GM12878 (cell line): ENCODE results near the gene UBE2E1. TPM values are rescaled to one million over a fixed set of nuclear protein-coding genes. Genes with fewer than 3 reads are reported as not detected.
A peak's percentile ranks its signal among the peaks of the same experiment; 100 is the strongest.

ENCODE experiments used
- ATAC-seq: fragments of 200-7000 bp; cut with Tn5 transposase; 3 replicates; pipeline ENCODE4 v1.9.1; 2020; ENCODE audit warnings: mild to moderate bottlenecking, moderate library complexity
- BruUV-seq: library from RNA; stranded (reverse); fragments of 400-500 nt; replicated peaks from 2 replicates; lab custom pipeline; 2021; lab: Mats Ljungman, UMichigan
- CTCF ChIA-PET: fragments of 300-600 bp; sonication (Branson Sonifier 250); formaldehyde crosslinking; extraction: SDS; loops from one replicate; lab custom pipeline; 2021; ENCODE audit warnings: inconsistent platforms; lab: Yijun Ruan, JAX
- POLR2A ChIA-PET: fragments of 350-600 bp; formaldehyde crosslinking; extraction: SDS; loops from one replicate; lab custom pipeline; 2021; ENCODE audit warnings: inconsistent platforms; lab: Charles Lee
- RAD21 ChIA-PET: fragments of 300-600 bp; sonication (Branson Sonifier 250); formaldehyde crosslinking; loops from one replicate; lab custom pipeline; 2023; ENCODE audit warnings: antibody characterized with exemption; ENCODE audit not compliant: unreplicated experiment; lab: Charles Lee
- SMC1A ChIA-PET: fragments of 300-600 bp; sonication (Branson Sonifier 250); formaldehyde crosslinking; loops from one replicate; lab custom pipeline; 2023; ENCODE audit not compliant: unreplicated experiment, uncharacterized antibody; lab: Charles Lee
- DNase-seq: peaks from one replicate; pipeline ENCODE4 v3.0.0-alpha.2; 2011; ENCODE audit warnings: low read depth, low spot score
- FAIRE-seq: peaks from 3 replicates; lab custom pipeline; 2011; peaks lifted over from hg19 to GRCh38; lab: Jason Lieb, UNC
- H2AFZ ChIP-seq: 2 replicates; pipeline ENCODE4 v1.6.0; 2011; ENCODE audit warnings: low read depth, low read length, control low read depth; ENCODE audit not compliant: control insufficient read depth
- H3K27ac ChIP-seq: 2 replicates; pipeline ENCODE4 v1.5.1; 2011; ENCODE audit warnings: control low read depth; ENCODE audit not compliant: control insufficient read depth, insufficient read depth
- H3K27me3 ChIP-seq, 2 experiments: replicated peaks in 1 of 2; 2 replicates each; pipeline versions ENCODE4 v1.6.0 to v1.6.1; 2011; ENCODE audit warnings: low read length in 1 of 2; ENCODE audit not compliant: control insufficient read depth in 2 of 2, insufficient read depth in 2 of 2
- H3K36me3 ChIP-seq, 2 experiments: 2 replicates each; pipeline ENCODE4 v1.5.1; 2011; ENCODE audit warnings: low read length in 1 of 2; ENCODE audit not compliant: control insufficient read depth in 2 of 2, insufficient read depth in 2 of 2
- H3K4me1 ChIP-seq: 2 replicates; pipeline ENCODE4 v1.6.1; 2011; ENCODE audit warnings: mild to moderate bottlenecking, low read length, moderate library complexity, mixed read lengths; ENCODE audit not compliant: control insufficient read depth, insufficient read depth
- H3K4me2 ChIP-seq: 2 replicates; pipeline ENCODE4 v1.6.0; 2011; ENCODE audit warnings: control low read depth; ENCODE audit not compliant: control insufficient read depth, insufficient read depth
- H3K4me3 ChIP-seq: fragments of 200-600 bp; sonication (generic); 2 replicates; pipeline ENCODE4 v1.5.1; 2016
- H3K79me2 ChIP-seq: 2 replicates; pipeline ENCODE4 v1.6.0; 2011; ENCODE audit warnings: low read length; ENCODE audit not compliant: control insufficient read depth, insufficient read depth
- H3K9ac ChIP-seq: 2 replicates; pipeline ENCODE4 v1.8.0; 2011; ENCODE audit warnings: low read length, control low read depth, mixed read lengths; ENCODE audit not compliant: control insufficient read depth, insufficient read depth
- H3K9me3 ChIP-seq: replicated peaks from 3 replicates; pipeline ENCODE4 v1.5.1; 2011; ENCODE audit warnings: mild to moderate bottlenecking, low read length; ENCODE audit not compliant: control insufficient read depth, insufficient read depth
- H4K20me1 ChIP-seq: 2 replicates; pipeline ENCODE4 v1.6.0; 2011; ENCODE audit not compliant: control insufficient read depth, insufficient read depth
- ATF7 ChIP-seq: fragments of 450-650 bp; IDR thresholded peaks from 2 replicates; pipeline ENCODE4 v1.6.1; 2016; ENCODE audit warnings: low read depth, mild to moderate bottlenecking
- DPF2 ChIP-seq: fragments of 450-650 bp; IDR thresholded peaks from 2 replicates; pipeline ENCODE4 v1.6.1; 2017; ENCODE audit warnings: mild to moderate bottlenecking
- EP300 ChIP-seq, 2 experiments: fragments of 150-350 bp in 1 of 2; IDR thresholded peaks; 2 replicates each; pipeline ENCODE4 v1.6.1; 2011 to 2012; ENCODE audit warnings: low read depth in 2 of 2, low read length in 2 of 2, borderline replicate concordance in 1 of 2, improper control_type of control experiment in 1 of 2, inconsistent platforms in 1 of 2; ENCODE audit not compliant: control insufficient read depth in 1 of 2
- KAT2A ChIP-seq: conservative IDR thresholded peaks from 2 replicates; pipeline ENCODE4 v1.6.1; 2011; ENCODE audit warnings: low read depth, low read length; ENCODE audit not compliant: control insufficient read depth
- KLF5 ChIP-seq: fragments of 450-650 bp; IDR thresholded peaks from 2 replicates; pipeline ENCODE4 v1.6.1; 2014; ENCODE audit warnings: mild to moderate bottlenecking; ENCODE audit not compliant: partially characterized antibody
- MEF2A ChIP-seq: IDR thresholded peaks from 2 replicates; pipeline ENCODE4 v1.6.1; 2011; ENCODE audit warnings: low read depth, mild to moderate bottlenecking, low read length, moderate library complexity; ENCODE audit not compliant: insufficient read depth
- NFIC ChIP-seq: IDR thresholded peaks from 2 replicates; pipeline ENCODE4 v1.6.1; 2012; ENCODE audit warnings: low read depth, mild to moderate bottlenecking, inconsistent platforms, low read length, moderate library complexity
- SIX5 ChIP-seq: IDR thresholded peaks from 2 replicates; pipeline ENCODE4 v1.6.1; 2011; ENCODE audit warnings: mild to moderate bottlenecking, low read depth, low read length, moderate library complexity; ENCODE audit not compliant: severe bottlenecking
- WGBS: methylation state at CpG from one replicate; pipeline ENCODE4 v1.1.6; 2016; ENCODE audit warnings: low lambda C conversion rate; ENCODE audit not compliant: insufficient replicate concordance, insufficient coverage; ENCODE audit errors: missing lambda C conversion rate; 5-methylcytosine and 5-hydroxymethylcytosine counted together
- in situ Hi-C: fragments of 300-500 bp; cut with MboI; formaldehyde crosslinking; loops from 9 replicates; pipeline ENCODE4 v1.14.3; 2018; ENCODE audit warnings: mixed read lengths
- intact Hi-C: fragments of 100-400 bp; cut with micrococcal nuclease; formaldehyde crosslinking; loops from one replicate; pipeline ENCODE4 v1.14.2; 2022; ENCODE audit not compliant: unreplicated experiment
- polyA plus RNA-seq, 11 experiments: library from polyadenylated mRNA; depleted of rRNA in 4 of 11; unstranded in 6 of 11; stranded (reverse) in 5 of 11; fragments of >200 nt; fragmentation: Nextera tagmentation in 4 of 11; fragmentation: Illumina TruSeq in 1 of 11; extraction: Ambion mirVana in 4 of 11; extraction: Trizol in 1 of 11; gene quantifications; 1 replicate in 1 of 11; 2 replicates in 10 of 11; pipeline versions ENCODE4 v1.2.1 to v1.2.3, GENCODE V29; 2011 to 2016; ENCODE audit warnings: inconsistent platforms in 2 of 11, missing spikeins in 2 of 11, low read depth in 1 of 11
- total RNA-seq, 4 experiments: library from RNA; depleted of rRNA in 3 of 4; stranded (reverse); fragments of >200 nt in 3 of 4; fragmentation: Illumina TruSeq in 1 of 4; extraction: Trizol in 1 of 4; gene quantifications; 2 replicates each; pipeline versions ENCODE4 v1.2.1 to v1.2.3, GENCODE V29; 2013 to 2021
- TF ChIP-seq, protein P1 (sequence below): IDR thresholded peaks from 2 replicates; pipeline ENCODE4 v1.6.1; 2012; ENCODE audit warnings: low read length, inconsistent platforms
- TF ChIP-seq, protein P2 (sequence below): fragments of 150-350 bp; IDR thresholded peaks from 2 replicates; pipeline ENCODE4 v1.6.1; 2014; ENCODE audit warnings: mild to moderate bottlenecking, low read depth, low read length
- TF ChIP-seq, protein P3 (sequence below): fragments of 450-650 bp; IDR thresholded peaks from 2 replicates; pipeline ENCODE4 v1.6.1; 2014; ENCODE audit warnings: mild to moderate bottlenecking

Gene UBE2E1
- total and polyA plus RNA-seq, 10 of the 15 experiments (the other 5 are each of a cell fraction or from before 2014, with no cell fraction given): 18.7 to 425 (median 147) TPM

DNA sequence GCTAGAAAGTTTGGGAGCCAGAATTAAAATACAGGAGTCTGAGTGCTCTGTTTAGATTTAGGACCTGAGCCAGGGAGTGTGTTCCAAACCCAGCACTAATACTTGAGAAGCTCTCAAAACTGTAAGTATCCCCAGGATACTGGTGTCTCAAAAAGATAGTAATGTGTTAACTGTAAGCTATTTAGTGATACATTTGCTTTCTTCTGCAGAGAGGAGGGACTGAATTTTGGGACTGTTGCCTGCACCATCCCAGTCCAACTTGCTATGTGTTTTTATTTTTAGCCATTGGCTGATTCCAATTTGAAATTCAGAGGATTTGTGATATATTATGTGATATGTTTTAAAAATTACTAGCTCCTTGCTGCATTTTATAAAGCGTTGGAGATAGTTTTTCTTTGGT lies 31.5 kb downstream of the UBE2E1 start:
- H3K4me3 ChIP-seq: no peak overlapping the region
- peak; percentile 35 for ATAC-seq
- peaks cover 0 to 8% of the 10 kb centered on the region in 2 experiments for H3K36me3 ChIP-seq
- SMC1A ChIA-PET: interaction anchor here (0.7 to 14.1 kb wide), 17 partner anchors 8 to 247 kb away, joined by 3 to 224 read pairs (median 7); no protein-coding TSS in a partner anchor
- TF ChIP-seq KLF5 (no peak), SIX5 (no peak), ATF7 (no peak), DPF2 (no peak)
- FAIRE-seq: no peak
- no peak overlapping the region for H2AFZ ChIP-seq
- intact Hi-C loops (no loop called here), in situ Hi-C loops (no loop called here)
- no peaks in the 10 kb centered on the region for H3K9me3 ChIP-seq
- H4K20me1 ChIP-seq: peaks cover 9% of the 10 kb centered on the region; the same call in 1 of the 2 replicates
- H3K4me2 ChIP-seq: peak overlapping the region; percentile 44
- no peak for DNase-seq
- 40% methylated on average over 1 of the region's 1 CpG for WGBS
- peaks cover 37% of the 10 kb centered on the region for H3K4me1 ChIP-seq
- H3K27me3 ChIP-seq: no peaks in the 10 kb centered on the region
- BruUV-seq: no TSS peak
- RAD21 ChIA-PET: interaction anchor here (0.7 to 4.4 kb wide), 13 partner anchors 9 to 245 kb away, joined by 3 to 33 read pairs (median 4); partner anchors contain the start of genes NKIRAS1 and RPL15
- peaks cover 92% of the 10 kb centered on the region for H3K79me2 ChIP-seq
- POLR2A ChIA-PET: interaction anchor here (0.6 to 2.0 kb wide), 12 partner anchors 9 to 178 kb away, joined by 3 to 10 read pairs (median 4); no protein-coding TSS in a partner anchor
- H3K9ac ChIP-seq: no peak overlapping the region
- H3K27ac ChIP-seq: no peak overlapping the region
- CTCF ChIA-PET: interaction anchor here (0.8 to 5.7 kb wide), 17 partner anchors 9 to 349 kb away, joined by 3 to 94 read pairs (median 4); no protein-coding TSS in a partner anchor

DNA sequence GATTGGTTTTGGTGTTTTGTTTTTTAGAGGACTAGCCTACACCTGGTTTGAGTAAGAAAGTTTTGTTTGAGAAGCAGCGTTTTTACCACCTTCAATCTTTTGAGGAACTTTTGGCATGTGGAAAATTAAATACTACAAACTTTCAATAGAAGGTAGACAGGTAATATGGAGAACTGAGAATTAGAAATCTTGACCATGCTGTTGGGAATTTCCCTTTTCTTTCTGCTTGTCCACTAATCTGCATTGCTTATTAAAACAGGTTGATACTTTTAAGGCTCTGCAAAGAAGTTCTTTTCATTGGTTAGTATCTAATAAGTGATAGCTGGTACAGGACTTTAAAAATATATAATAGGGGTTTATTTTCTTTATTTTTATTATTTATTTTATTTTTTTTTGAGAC lies 31.9 kb downstream of the UBE2E1 start:
- ChIA-PET RAD21 (interaction anchor here (0.5 to 4.4 kb wide), 13 partner anchors 10 to 245 kb away, joined by 3 to 33 read pairs (median 4); partner anchors contain the start of genes NKIRAS1 and RPL15), SMC1A (interaction anchor here (0.7 to 14.1 kb wide), 14 partner anchors 8 to 111 kb away, joined by 3 to 224 read pairs (median 9); no protein-coding TSS in a partner anchor), POLR2A (interaction anchor here (0.6 to 2.0 kb wide), 10 partner anchors 8 to 178 kb away, joined by 3 to 10 read pairs (median 4); no protein-coding TSS in a partner anchor), CTCF (interaction anchor here (0.8 to 5.7 kb wide), 15 partner anchors 11 to 348 kb away, joined by 3 to 94 read pairs (median 4); no protein-coding TSS in a partner anchor)
- Histone ChIP-seq H3K4me3 (no peak overlapping the region), H2AFZ (no peak overlapping the region), H3K4me2 (peak overlapping the region; percentile 44), H3K4me1 (peaks cover 34% of the 10 kb centered on the region), H3K79me2 (peaks cover 93% of the 10 kb centered on the region), H3K9ac (no peak overlapping the region), H3K9me3 (no peaks in the 10 kb centered on the region), H3K36me3 (peaks cover 0 to 8% of the 10 kb centered on the region in 2 experiments), H3K27ac (no peak overlapping the region), H4K20me1 (peaks cover 9% of the 10 kb centered on the region; the same call in 1 of the 2 replicates), H3K27me3 (no peaks in the 10 kb centered on the region)
- DNase-seq (no peak), FAIRE-seq (no peak), ATAC-seq (peak; percentile 72)
- BruUV-seq: no TSS peak
- intact Hi-C loops: no loop called here
- WGBS: 0% methylated on average over 1 of the region's 1 CpG
- in situ Hi-C loops: no loop called here
- TF ChIP-seq NFIC (peak; percentile 29; the same call in 1 of the 2 replicates), MEF2A (no peak), EP300 (IDR thresholded peaks at IDR 0.05; ENCODE audit: borderline replicate concordance in 1 of 2, control insufficient read depth in 1 of 2, low read depth in 2 of 2, low read length in 2 of 2) (no peak), ATF7 (no peak), KAT2A (no peak)
- TF ChIP-seq, protein P1, sequence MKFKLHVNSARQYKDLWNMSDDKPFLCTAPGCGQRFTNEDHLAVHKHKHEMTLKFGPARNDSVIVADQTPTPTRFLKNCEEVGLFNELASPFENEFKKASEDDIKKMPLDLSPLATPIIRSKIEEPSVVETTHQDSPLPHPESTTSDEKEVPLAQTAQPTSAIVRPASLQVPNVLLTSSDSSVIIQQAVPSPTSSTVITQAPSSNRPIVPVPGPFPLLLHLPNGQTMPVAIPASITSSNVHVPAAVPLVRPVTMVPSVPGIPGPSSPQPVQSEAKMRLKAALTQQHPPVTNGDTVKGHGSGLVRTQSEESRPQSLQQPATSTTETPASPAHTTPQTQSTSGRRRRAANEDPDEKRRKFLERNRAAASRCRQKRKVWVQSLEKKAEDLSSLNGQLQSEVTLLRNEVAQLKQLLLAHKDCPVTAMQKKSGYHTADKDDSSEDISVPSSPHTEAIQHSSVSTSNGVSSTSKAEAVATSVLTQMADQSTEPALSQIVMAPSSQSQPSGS: no peak
- TF ChIP-seq, protein P2, sequence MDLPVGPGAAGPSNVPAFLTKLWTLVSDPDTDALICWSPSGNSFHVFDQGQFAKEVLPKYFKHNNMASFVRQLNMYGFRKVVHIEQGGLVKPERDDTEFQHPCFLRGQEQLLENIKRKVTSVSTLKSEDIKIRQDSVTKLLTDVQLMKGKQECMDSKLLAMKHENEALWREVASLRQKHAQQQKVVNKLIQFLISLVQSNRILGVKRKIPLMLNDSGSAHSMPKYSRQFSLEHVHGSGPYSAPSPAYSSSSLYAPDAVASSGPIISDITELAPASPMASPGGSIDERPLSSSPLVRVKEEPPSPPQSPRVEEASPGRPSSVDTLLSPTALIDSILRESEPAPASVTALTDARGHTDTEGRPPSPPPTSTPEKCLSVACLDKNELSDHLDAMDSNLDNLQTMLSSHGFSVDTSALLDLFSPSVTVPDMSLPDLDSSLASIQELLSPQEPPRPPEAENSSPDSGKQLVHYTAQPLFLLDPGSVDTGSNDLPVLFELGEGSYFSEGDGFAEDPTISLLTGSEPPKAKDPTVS: no peak
- TF ChIP-seq, protein P3, sequence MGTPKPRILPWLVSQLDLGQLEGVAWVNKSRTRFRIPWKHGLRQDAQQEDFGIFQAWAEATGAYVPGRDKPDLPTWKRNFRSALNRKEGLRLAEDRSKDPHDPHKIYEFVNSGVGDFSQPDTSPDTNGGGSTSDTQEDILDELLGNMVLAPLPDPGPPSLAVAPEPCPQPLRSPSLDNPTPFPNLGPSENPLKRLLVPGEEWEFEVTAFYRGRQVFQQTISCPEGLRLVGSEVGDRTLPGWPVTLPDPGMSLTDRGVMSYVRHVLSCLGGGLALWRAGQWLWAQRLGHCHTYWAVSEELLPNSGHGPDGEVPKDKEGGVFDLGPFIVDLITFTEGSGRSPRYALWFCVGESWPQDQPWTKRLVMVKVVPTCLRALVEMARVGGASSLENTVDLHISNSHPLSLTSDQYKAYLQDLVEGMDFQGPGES: no peak
